IPS-NIHi7 (cell line): ENCODE measurements around the gene ACTN3.
A peak's percentile ranks its signal among the peaks of the same experiment; 100 is the strongest.
"Not testable (repeated sequence)": the region's sequence is repeated elsewhere in the genome, so short reads cannot be mapped to it uniquely, and the experiment has no call there.

Source experiments
- DNase-seq: peaks from one replicate; pipeline ENCODE4 v3.0.0; 2012; ENCODE audit warnings: mixed read lengths; ENCODE audit errors: extremely low spot score

ACTN3 gene

DNA sequence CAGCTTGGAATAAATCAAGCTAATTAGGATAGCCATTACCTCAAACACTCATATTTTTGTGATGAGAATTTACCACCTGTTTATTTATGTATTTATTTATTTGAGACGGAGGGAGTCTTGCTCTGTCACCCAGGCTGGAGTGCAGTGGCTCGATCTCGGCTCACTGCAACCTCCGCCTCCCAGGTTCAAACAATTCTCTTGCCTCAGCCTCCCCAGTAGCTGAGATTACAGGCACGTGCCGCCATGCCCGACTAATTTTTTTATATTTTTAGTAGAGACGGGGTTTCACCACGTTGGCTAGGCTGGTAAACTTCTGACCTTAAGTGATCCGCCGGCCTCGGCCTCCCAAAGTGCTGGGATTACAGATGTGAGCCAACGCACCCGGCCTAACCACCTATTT lies 1.8 kb upstream of the ACTN3 start:
- DNase-seq: not testable (repeated sequence)

DNA sequence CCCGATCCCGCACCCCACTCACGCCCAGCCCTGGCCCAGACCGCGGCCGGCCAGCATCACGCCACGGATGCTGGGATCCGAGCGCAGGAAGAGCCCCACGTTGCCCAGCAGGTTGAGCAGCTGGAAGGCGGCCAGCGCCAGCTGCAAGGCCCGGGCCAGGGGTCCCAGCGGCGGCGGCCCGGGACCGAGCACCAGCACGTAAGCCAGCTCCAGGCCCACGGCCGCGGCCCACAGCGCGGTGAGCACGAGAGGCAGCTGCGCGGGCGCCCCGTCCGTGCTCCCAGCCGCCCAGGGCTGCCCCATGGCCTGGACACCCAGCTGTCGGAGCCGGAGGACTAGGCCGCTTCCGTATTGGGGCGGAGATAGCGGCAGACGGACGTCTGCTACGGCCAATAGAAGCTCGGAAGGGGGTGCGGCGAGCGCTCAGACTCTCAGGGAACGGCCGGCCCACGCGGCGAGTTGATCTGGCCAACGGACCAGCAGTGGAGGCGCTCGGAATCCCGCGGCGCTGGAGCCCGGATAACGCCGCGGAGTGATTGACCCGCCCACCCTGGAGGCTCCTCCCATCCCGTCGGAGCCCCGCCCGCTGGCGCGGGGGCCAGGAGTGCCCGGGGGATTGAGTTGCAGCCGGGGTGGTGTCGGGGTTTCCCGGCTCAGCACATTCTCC lies 869 bp upstream of the ACTN3 start, which contains the start of gene ZDHHC24:
Gene ZDHHC24, minus strand, starts transcription at position 348 of the 667 bp plus-strand sequence. Its CDS starts 45 bp downstream, at position 303.
- DNase-seq: peak; percentile 99

DNA sequence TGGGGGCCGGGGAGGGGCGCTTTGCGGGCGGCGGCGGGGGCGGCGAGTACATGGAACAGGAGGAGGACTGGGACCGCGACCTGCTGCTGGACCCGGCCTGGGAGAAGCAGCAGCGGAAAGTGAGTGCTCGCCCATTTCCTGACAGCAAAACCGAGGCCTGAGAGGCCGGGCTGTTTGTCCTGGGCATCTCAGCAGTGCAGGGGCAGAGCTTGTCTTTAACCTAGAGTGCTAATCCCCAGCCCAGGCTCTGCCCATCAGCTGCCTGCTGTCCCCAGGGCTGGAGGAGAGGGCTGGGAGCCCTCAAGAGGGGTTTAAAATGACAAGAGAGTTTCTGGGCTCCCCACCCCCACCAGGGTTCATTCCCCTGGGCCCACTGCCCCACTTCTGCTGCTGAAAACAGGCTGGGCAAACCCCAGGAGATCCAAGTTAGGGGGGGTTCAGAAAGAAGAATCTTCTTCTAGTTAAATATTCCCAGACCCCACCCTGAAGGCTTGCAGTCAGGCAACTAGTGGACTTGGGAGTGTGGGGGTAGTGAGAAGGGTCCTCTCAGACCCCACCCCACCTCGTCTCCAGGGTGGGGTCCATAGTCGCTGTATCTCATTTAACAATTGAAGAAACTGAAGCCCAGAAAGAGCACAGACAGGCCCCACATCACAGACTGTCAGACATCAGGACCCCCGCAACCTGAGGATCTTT lies 411 bp downstream of the ACTN3 start:
- no peak for DNase-seq

DNA sequence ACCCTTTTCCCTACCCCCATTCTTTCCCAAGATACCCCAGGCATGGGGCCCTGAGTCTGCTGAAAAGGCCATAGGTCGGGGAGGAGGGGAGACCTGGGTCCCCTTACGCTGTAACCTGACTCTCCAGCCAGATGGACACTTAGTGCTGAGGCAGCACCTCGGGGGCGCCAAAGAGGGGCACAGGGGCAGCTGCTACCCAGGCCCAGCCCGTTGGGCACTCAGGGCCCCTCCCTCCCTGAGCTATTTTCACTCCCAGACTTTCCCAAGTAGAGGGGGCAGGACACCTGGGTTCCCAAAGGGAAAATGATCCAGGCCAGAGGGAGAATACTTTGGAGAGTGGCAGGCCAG lies 933 bp downstream of the ACTN3 start:
- DNase-seq: peak; percentile 59

DNA sequence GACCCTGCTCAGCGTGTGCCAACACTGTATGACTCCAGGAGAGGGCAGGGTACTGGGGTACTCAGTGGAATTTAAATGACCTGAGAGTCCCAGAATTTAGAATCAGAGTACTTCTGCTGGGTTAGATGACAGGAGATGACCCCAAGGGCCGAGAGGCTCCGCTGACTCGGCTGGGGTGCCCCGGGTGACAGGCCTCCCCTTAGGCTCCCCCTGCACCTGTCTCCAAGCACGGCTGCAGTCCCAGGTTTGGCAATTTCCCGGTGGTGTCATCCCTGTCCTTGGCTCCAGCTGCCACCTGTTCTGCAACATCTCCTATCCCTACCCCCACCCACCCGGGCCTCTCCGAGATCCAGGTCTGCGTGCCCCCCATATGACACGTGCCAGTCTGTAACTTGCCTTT lies 1.3 kb downstream of the ACTN3 start:
- no peak for DNase-seq

DNA sequence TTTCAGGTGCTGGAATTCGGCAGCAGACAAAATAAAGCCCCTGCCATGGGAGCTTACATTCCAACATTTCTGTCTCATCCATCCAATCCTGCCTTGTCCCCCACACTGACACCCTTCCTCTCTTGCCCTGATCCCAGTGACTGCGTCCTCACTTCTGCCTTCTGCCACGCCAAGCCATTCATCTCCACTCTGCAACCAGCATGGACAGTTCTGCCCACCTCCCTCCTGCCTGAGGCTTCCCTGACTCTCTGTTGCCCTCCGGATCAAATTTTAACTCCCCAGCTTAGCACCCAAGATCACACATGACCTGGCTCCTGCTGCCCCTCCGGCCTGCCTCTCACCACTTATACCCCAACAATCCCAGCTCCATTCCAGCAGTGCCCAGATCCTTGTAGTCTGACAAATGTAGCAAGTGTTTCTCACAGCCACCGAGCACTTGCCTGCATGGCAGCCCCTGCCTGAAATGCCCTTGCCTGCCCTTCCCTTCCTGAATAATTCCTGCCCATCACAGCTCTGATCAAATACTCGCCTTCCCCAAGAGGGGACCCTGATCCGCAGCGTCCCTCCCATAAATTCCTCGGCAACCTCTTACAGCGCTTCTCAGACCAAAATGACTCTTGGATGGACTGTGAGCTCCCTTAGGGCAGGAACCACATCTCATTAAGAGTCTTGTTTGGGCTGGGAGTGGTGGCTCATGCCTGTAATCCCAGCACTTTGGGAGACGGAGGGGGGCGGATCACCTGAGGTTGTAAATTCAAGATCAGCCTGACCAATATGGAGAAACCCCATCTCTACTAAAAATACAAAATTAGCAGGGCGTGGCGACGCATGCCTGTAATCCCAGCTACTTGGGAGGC lies 2.3 kb downstream of the ACTN3 start:
- DNase-seq: no peak

DNA sequence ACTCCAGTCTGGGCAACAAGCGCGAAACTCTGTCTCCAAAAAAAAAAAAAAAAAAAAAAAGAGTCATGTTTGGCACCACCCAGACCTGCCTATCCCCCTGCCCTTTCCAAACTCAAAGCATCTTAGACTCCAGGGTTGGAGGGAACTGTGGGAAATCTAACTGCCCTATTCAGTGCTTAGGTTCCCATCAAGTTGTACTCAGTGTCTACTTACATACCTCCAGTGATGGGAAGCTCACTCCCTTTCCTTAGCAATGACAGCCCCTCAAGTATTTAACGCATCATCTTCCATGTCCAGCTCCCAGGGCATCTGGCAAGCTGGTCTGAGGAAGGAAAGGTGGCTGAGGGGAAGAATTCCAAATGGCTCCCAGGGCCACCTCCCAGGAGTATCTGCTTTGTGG lies 3.0 kb downstream of the ACTN3 start:
- no peak for DNase-seq

DNA sequence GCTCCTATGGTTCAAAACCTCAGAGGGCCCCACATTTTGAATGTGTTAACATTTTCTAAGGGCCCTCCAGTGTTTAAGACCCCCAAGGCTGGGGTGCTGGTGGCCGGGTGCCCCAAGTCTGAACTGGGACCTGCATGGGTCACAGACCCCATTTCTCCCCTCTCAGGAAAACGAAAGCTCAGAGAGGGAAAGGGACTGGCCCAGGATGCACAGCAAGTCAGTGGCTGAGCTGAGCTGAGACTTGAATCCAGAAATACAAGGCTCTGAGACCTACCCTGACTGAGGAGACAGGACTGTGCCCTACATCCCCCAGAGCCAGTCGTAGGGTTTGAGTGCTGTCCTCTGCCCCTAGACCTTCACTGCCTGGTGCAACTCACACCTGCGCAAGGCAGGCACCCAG lies 4.2 kb downstream of the ACTN3 start:
- no peak for DNase-seq

DNA sequence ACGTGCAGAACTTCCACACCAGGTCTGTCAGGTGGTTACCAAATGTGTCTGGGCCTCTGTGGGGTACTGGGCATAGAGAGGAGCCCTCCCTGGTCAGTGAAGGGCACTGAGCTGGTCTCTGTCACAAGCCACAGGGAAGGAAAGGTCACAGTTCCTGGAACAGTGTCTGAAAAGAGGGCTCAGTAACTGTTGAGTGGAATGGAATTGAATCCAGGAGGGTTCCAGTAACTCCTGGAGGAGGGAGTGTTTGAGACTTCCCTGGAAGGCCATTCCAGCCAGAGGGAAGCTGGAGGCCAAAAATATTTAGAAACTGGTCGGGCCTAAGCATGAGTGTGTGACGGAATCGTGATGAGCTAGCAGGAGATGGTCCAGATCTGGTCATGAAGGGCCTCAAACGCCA lies 7.9 kb downstream of the ACTN3 start:
- DNase-seq: no peak

DNA sequence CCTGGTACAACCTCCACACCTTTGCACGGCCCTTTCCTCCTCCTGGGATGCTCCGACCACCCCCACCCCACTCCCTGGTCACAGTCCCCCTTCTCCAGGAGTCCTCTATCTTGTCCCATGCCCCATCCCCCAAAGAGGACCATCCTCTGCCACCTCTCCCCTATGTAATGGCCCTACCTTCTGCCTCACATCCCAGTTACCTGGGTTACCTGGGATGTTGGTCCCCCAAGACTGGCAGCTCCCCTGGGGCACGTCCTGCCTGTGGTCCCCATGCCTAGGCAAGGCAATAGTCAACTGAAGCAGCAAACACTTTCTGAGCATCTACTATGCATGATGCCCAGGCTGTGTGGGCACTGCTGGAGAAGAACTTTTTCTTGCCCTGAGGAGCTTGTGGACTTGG lies 8.7 kb downstream of the ACTN3 start:
- no peak for DNase-seq

DNA sequence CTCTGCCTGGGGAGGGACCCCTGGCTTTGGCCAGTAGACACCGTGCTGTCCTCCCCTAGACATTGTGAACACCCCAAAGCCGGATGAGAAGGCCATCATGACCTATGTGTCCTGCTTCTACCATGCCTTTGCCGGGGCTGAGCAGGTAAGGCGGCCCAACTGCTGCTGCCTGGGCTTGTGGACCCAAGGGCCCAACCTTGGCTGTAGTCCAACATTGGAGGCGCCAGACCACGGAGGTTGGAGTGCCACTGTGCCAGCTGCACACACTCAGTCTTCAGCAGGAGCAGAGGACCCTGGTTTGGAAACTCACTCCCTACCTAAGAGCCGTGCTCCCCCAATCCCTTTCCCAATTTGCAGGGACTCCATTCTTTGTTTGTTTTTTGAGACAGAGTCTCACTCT lies 9.4 kb downstream of the ACTN3 start:
- no peak for DNase-seq

DNA sequence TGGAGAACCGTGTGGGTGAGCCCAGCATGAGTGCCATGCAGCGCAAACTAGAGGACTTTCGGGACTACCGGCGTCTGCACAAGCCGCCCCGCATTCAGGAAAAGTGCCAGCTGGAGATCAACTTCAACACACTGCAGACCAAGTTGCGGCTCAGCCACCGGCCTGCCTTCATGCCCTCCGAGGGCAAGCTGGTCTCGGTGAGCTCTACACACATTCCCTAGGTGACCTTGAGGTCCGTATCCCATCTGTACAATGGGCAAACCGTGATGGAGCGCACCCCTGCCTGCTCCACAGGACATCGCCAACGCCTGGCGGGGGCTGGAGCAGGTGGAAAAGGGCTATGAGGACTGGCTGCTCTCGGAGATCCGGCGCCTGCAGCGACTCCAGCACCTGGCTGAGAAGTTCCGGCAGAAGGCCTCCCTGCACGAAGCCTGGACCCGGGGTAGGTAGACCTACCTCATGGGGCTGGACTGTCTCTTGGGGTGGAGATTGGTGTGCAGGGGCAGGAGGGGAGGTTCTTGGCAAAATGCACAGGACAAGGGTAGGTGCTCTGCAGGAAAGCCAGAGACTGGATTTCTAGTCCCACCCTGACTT lies 11.1 kb downstream of the ACTN3 start:
- no peak for DNase-seq

DNA sequence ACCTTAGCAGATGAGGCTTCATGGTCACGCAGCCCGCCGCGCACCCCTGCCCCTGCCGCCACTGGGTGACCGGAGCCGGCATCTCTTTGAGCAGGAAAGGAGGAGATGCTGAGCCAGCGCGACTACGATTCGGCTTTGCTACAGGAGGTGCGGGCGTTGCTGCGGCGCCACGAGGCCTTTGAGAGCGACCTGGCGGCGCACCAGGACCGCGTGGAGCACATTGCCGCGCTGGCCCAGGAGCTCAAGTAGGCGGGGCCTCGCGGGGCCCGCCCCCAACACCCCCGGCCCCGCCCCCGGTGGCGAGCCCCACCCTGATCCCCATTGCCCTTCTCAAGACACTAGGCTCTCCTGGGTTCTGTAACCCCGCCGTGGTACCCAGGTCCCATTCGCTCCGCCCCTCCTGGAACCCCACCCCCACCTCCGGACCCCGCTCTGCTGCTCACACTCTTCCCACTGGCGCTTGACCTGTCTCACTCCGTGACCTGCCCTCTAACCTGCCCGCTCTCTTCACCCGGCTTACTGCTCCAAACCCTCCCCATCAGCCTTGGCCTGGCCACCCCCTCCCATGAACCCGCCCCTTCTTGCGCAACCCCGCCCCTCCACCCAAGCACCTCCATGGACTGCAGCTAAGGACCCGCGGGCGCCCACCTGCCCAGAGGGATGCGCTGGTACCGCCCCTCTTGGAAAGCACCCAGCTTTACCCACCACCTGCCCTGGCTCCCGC lies 12.6 kb downstream of the ACTN3 start:
- peak; percentile 76 for DNase-seq

DNA sequence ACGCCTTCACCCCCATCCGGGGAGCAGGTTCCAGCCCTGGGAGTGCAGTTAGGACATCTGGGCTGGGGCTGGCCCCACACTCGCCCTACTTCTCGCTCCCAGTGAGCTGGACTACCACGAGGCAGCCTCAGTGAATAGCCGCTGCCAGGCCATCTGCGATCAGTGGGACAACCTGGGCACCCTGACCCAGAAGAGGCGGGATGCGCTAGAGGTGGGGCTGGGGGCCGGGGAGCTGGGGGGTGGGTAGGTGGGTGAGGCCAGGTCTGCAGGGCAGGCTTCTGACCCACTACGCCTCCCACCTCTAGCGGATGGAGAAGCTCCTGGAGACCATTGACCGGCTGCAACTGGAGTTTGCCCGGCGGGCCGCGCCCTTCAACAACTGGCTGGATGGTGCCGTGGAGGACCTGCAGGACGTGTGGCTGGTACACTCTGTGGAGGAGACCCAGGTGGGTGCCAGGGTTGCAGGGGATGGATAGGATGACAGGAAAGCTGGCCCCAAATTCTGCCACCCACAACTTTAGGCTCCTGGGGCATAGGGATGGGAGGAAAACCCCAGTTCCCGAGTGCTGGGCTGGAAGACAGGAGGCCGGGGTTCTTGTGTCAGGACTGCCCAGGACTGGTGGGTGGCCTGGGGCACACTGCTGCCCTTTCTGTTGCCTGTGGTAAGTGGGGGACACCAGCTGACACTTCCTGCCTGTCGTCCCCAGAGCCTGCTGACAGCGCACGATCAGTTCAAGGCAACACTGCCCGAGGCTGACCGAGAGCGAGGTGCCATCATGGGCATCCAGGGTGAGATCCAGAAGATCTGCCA lies 13.4 kb downstream of the ACTN3 start:
- DNase-seq: no peak

DNA sequence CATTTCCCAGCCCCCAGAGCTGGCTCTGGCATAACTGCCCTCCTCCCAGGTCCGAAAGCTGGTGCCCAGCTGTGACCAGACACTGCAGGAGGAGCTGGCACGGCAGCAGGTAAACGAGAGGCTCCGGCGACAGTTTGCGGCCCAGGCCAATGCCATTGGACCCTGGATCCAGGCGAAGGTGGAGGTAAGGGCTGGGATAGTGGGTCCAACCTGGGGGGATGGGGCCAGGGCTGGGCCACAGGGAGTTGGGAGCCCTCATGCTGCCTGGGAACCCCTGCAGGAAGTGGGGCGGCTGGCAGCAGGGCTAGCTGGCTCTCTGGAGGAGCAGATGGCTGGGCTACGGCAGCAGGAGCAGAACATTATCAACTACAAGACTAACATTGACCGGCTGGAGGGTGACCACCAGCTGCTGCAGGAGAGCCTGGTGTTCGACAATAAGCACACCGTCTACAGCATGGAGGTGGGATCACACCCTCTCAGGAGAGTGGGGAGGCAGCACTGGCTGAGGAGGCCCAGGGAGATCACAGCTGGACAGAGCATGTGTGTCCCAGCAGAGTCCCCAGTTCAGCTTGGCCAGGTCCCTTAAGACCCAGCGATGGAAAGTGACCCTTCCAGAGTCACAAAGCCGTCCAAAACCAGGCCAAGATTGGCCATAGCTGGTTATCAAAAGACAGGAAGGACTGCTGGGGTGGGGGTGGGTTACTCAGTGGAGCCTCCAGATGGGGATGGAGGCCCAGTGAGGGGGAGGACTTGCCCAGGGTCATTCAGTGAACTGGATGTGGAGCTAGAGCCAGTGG lies 14.7 kb downstream of the ACTN3 start:
- DNase-seq: no peak

DNA sequence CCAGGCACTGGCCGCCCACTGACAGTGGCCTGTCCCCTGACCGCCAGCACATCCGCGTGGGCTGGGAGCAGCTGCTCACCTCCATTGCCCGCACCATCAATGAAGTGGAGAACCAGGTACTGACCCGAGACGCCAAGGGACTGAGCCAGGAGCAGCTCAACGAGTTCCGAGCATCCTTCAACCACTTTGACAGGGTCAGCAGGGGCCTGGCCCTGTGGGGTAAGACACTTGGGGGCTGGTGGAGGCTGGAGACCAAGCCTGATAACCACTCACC lies 15.2 kb downstream of the ACTN3 start:
- no peak for DNase-seq

DNA sequence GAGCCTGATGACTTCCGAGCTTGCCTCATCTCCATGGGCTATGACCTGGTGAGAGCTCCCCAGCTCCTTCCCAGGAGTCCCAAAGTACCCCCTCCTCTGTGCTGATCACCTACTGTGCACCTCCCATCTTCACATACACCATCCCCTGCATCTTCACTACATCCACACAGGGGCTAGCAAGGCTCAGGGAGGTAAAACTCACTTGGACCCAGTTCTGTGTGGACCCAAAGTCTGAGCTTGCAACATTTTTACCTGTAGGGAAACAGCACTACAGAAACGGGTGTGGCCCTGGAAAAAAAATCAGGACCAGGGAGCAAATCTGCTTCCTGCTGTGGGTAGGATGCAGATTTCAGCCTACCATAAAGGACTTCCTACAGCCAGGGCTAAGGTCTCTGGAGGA lies 15.6 kb downstream of the ACTN3 start:
- no peak for DNase-seq

DNA sequence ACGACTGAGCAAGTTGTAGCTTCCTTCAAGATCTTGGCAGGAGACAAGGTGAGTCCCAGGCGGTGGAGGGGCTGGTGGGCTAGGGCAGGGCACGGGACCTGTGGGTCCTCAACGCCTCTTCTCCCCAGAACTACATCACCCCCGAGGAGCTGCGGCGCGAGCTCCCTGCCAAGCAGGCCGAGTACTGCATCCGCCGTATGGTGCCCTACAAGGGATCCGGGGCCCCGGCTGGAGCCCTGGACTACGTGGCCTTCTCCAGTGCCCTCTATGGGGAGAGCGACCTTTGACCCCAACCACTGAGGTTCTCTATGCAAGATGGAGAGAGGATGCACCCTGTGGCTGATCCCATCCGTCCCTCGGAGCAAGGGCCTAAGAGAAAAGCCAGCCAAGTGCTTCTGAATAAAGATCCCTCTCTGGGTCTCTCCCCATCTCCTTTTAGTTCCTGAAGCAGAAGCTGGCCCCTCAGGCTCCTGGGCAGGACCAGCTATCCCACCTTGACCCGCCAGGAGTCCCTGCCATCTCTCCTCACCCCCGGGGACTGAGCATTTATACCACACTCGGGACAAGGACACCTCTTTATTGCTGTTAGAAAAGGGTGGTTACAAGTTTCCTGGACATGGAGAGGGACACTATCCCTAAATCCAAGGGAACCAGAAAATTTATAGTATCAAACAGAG lies 16.3 kb downstream of the ACTN3 start:
- no peak for DNase-seq

DNA sequence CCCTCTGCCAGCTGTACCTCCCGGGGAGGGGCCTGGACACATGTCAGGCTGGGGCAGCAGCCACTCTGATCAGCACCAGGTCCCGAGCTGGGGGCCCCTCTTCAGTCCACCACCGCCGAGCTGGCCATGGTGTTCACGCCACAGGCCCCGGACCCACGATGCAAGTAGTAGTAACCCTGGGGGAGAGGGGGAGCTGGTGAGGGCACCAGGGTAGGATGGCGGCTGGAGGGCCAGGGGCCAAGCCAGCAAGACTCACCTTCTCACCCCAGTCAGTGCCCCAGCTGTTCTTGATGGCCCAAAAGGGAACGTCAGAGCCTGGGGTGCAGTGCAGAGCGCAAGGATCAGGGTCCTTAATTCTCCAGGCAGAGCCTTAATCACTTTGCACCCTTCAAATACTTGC lies 17.1 kb downstream of the ACTN3 start:
- no peak for DNase-seq

DNA sequence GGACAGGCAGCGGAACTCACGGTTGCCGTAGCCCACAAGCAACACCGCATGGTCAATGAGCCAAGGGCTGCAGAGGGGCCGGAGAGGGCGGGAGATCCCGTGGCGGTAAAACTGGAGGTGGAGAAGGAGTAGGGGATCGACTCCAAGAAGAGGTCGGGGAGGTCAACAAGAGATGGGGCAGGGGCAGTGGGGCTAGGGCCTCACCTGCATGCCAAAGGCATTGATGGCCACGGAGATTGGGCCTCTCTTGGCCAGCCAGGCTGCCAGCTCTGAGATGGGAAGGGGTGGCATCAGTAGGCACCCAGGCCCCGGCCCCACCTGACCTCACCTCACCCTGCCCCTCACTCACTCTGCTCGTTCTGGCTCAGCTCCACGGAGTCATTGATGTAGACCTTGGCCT lies 17.8 kb downstream of the ACTN3 start:
- DNase-seq: no peak
